Stomach (tissue), 4 donors: ENCODE results near the gene AOC1.

Experiments used
- EP300 ChIP-seq: sonication (generic); formaldehyde crosslinking; IDR thresholded peaks from one replicate; pipeline ENCODE4 v1.6.1; 2017; ENCODE audit warnings: antibody characterized with exemption
- POLR2A ChIP-seq, 4 donors: fragments of 450-650 bp; IDR thresholded peaks; one replicate each; pipeline ENCODE4 v1.6.1; 2016; ENCODE audit warnings: antibody characterized with exemption in 4 of 4, control low read depth in 2 of 4, mild to moderate bottlenecking in 1 of 4, moderate library complexity in 1 of 4
- TF ChIP-seq, protein P1 (sequence below), 7 experiments: fragments of 450-650 bp in 4 of 7; fragments of 200-600 bp in 3 of 7; sonication (generic) in 3 of 7; IDR thresholded peaks; one replicate each; pipeline ENCODE4 v1.5.1; 2016 to 2019; ENCODE audit warnings: antibody characterized with exemption in 7 of 7, control low read depth in 2 of 7, mild to moderate bottlenecking in 1 of 7

DNA sequence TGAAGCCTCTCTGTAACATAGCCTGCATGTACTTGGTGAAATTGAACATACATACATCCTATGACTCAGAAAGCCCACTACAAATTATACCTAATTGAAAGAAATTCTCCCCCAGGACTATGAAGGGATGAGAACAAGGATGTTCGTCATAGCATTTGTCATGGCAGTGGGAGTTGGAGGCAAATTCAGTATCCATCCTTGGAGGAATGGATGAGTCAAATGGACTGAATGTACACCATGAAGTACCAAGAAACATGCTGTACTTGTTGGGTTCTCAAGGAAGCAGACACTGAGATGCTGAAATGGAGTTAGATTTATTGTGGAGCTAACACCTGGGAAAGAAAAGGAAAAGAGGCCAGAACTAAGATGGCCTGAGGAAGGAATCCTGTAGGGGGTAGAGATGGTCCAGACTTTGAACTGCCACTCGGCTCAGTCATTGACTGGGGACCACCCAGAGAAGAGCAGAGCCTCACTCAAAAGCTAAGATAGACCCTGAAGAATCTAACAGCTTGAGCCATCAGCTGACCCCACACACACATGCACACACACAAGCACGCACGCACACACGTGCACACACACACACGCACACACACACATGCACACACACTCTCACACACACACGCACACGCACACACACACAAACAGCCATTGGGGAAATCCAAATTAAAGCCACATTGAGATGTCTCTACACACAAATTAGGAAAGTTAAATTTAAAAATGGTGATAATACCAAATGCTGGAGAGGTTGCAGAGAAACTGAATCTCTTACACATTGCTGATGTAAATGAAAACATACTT, 22.3 kb downstream of the AOC1 start:
- TF ChIP-seq, protein P1, sequence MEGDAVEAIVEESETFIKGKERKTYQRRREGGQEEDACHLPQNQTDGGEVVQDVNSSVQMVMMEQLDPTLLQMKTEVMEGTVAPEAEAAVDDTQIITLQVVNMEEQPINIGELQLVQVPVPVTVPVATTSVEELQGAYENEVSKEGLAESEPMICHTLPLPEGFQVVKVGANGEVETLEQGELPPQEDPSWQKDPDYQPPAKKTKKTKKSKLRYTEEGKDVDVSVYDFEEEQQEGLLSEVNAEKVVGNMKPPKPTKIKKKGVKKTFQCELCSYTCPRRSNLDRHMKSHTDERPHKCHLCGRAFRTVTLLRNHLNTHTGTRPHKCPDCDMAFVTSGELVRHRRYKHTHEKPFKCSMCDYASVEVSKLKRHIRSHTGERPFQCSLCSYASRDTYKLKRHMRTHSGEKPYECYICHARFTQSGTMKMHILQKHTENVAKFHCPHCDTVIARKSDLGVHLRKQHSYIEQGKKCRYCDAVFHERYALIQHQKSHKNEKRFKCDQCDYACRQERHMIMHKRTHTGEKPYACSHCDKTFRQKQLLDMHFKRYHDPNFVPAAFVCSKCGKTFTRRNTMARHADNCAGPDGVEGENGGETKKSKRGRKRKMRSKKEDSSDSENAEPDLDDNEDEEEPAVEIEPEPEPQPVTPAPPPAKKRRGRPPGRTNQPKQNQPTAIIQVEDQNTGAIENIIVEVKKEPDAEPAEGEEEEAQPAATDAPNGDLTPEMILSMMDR (IDR thresholded peaks at IDR 0.05) = no peak
- TF ChIP-seq POLR2A (IDR thresholded peaks at IDR 0.05) (no peak), EP300 (no peak)
